ENCODE results near the gene KBTBD7.

The KBTBD7 gene

GRCh38 chr13:41193469-41193868, 900 bp downstream of the KBTBD7 start:
- Histone ChIP-seq H3K36me3 (ENCODE audit: control insufficient read depth, insufficient read depth, low read length) (no peaks in the 10 kb centered on the region), H3K23ac (ENCODE audit: low read length) (no peak overlapping the region), H3K4me1 (ENCODE audit: control insufficient read depth, low read depth, low read length) (peaks cover 5% of the 10 kb centered on the region), H3K79me2 (ENCODE audit: control insufficient read depth, insufficient read depth, low read length) (peaks cover 4% of the 10 kb centered on the region), H3K4me2 (ENCODE audit: low read length) (no peak overlapping the region), H3K27ac (ENCODE audit: low read depth, low read length) (no peak overlapping the region), H4K5ac (ENCODE audit: low read length) (no peak overlapping the region), H3K9ac (ENCODE audit: low read length) (no peak overlapping the region), H3K79me1 (ENCODE audit: low read length) (peaks cover 7% of the 10 kb centered on the region), H2BK5ac (ENCODE audit: low read length) (no peak overlapping the region), H3K56ac (ENCODE audit: low read length) (no peak overlapping the region), H4K8ac (ENCODE audit: low read depth, low read length) (no peak overlapping the region), H2AK5ac (ENCODE audit: low read length) (no peak overlapping the region), H3K4me3 (ENCODE audit: low read length) (no peak overlapping the region), H2BK120ac (ENCODE audit: low read depth, low read length) (no peak overlapping the region), H3K4ac (ENCODE audit: low read depth, low read length) (no peak overlapping the region), H3K18ac (ENCODE audit: low read length) (no peak overlapping the region), H2BK15ac (replicated peaks; ENCODE audit: low read depth) (no peak overlapping the region), H3K27me3 (ENCODE audit: insufficient read depth, low read length, poor library complexity) (no peaks in the 10 kb centered on the region)
- no peak for DNase-seq
- no CpG with 5 or more reads among the region's 18 CpGs for WGBS (ENCODE audit: extremely low coverage, insufficient coverage, low lambda C conversion rate)

GRCh38 chr13:41188584-41188983, 5.8 kb downstream of the KBTBD7 start:
- Histone ChIP-seq H3K9ac (ENCODE audit: low read length) (no peak overlapping the region), H4K5ac (ENCODE audit: low read length) (no peak overlapping the region), H3K18ac (ENCODE audit: low read length) (no peak overlapping the region), H2BK5ac (ENCODE audit: low read length) (no peak overlapping the region), H3K4ac (ENCODE audit: low read depth, low read length) (no peak overlapping the region), H3K36me3 (ENCODE audit: control insufficient read depth, insufficient read depth, low read length) (no peaks in the 10 kb centered on the region), H3K56ac (ENCODE audit: low read length) (no peak overlapping the region), H3K23ac (ENCODE audit: low read length) (no peak overlapping the region), H3K4me2 (ENCODE audit: low read length) (no peak overlapping the region), H3K27me3 (ENCODE audit: insufficient read depth, low read length, poor library complexity) (no peaks in the 10 kb centered on the region), H3K79me2 (ENCODE audit: control insufficient read depth, insufficient read depth, low read length) (peaks cover 4% of the 10 kb centered on the region), H3K4me1 (ENCODE audit: control insufficient read depth, low read depth, low read length) (peaks cover 5% of the 10 kb centered on the region), H3K79me1 (ENCODE audit: low read length) (peaks cover 7% of the 10 kb centered on the region), H2AK5ac (ENCODE audit: low read length) (no peak overlapping the region), H2BK120ac (ENCODE audit: low read depth, low read length) (no peak overlapping the region), H3K4me3 (ENCODE audit: low read length) (no peak overlapping the region), H2BK15ac (replicated peaks; ENCODE audit: low read depth) (no peak overlapping the region), H4K8ac (ENCODE audit: low read depth, low read length) (no peak overlapping the region), H3K27ac (ENCODE audit: low read depth, low read length) (no peak overlapping the region)
- WGBS (ENCODE audit: extremely low coverage, insufficient coverage, low lambda C conversion rate) = no CpG with 5 or more reads among the region's 6 CpGs
- DNase-seq = no peak

- no peak overlapping the region for H3K4ac ChIP-seq (ENCODE audit: low read depth, low read length)
- no peaks in the 10 kb centered on the region for H3K4me1 ChIP-seq (ENCODE audit: control insufficient read depth, low read depth, low read length)
- no peak overlapping the region for H4K5ac ChIP-seq (ENCODE audit: low read length)
- DNase-seq = no peak
- H2BK120ac ChIP-seq (ENCODE audit: low read depth, low read length) = no peak overlapping the region
- H3K18ac ChIP-seq (ENCODE audit: low read length) = no peak overlapping the region
- no peak overlapping the region for H3K4me2 ChIP-seq (ENCODE audit: low read length)
- no peak overlapping the region for H3K9ac ChIP-seq (ENCODE audit: low read length)
- no peaks in the 10 kb centered on the region for H3K79me2 ChIP-seq (ENCODE audit: control insufficient read depth, insufficient read depth, low read length)
- no peak overlapping the region for H3K27ac ChIP-seq (ENCODE audit: low read depth, low read length)
- no peak overlapping the region for H2BK15ac ChIP-seq (replicated peaks; ENCODE audit: low read depth)
- H3K56ac ChIP-seq (ENCODE audit: low read length) = no peak overlapping the region
- H3K23ac ChIP-seq (ENCODE audit: low read length) = no peak overlapping the region
- H2AK5ac ChIP-seq (ENCODE audit: low read length) = no peak overlapping the region
- no peaks in the 10 kb centered on the region for H3K27me3 ChIP-seq (ENCODE audit: insufficient read depth, low read length, poor library complexity)
- no peak overlapping the region for H2BK5ac ChIP-seq (ENCODE audit: low read length)
- no peaks in the 10 kb centered on the region for H3K79me1 ChIP-seq (ENCODE audit: low read length)
- no peak overlapping the region for H4K8ac ChIP-seq (ENCODE audit: low read depth, low read length)
- H3K36me3 ChIP-seq (ENCODE audit: control insufficient read depth, insufficient read depth, low read length) = no peaks in the 10 kb centered on the region
- WGBS (ENCODE audit: extremely low coverage, insufficient coverage, low lambda C conversion rate) = no CpG with 5 or more reads among the region's 3 CpGs
- no peak overlapping the region for H3K4me3 ChIP-seq (ENCODE audit: low read length)
Observed at GRCh38 chr13:41186481-41186880, 7.9 kb downstream of the KBTBD7 start.

- no peak overlapping the region for H3K9ac ChIP-seq (ENCODE audit: low read length)
- H3K4ac ChIP-seq (ENCODE audit: low read depth, low read length) = no peak overlapping the region
- no peak overlapping the region for H2BK120ac ChIP-seq (ENCODE audit: low read depth, low read length)
- H3K4me3 ChIP-seq (ENCODE audit: low read length) = no peak overlapping the region
- H3K36me3 ChIP-seq (ENCODE audit: control insufficient read depth, insufficient read depth, low read length) = no peaks in the 10 kb centered on the region
- H3K23ac ChIP-seq (ENCODE audit: low read length) = no peak overlapping the region
- no peak overlapping the region for H2BK5ac ChIP-seq (ENCODE audit: low read length)
- no peak overlapping the region for H3K27ac ChIP-seq (ENCODE audit: low read depth, low read length)
- no peak overlapping the region for H3K56ac ChIP-seq (ENCODE audit: low read length)
- H4K5ac ChIP-seq (ENCODE audit: low read length) = no peak overlapping the region
- no peak overlapping the region for H4K8ac ChIP-seq (ENCODE audit: low read depth, low read length)
- H2BK15ac ChIP-seq (replicated peaks; ENCODE audit: low read depth) = no peak overlapping the region
- no peaks in the 10 kb centered on the region for H3K4me1 ChIP-seq (ENCODE audit: control insufficient read depth, low read depth, low read length)
- no peak overlapping the region for H3K18ac ChIP-seq (ENCODE audit: low read length)
- H3K79me2 ChIP-seq (ENCODE audit: control insufficient read depth, insufficient read depth, low read length) = no peaks in the 10 kb centered on the region
- no peak overlapping the region for H3K4me2 ChIP-seq (ENCODE audit: low read length)
- H3K79me1 ChIP-seq (ENCODE audit: low read length) = no peaks in the 10 kb centered on the region
- no peak for DNase-seq
- no peak overlapping the region for H2AK5ac ChIP-seq (ENCODE audit: low read length)
- no peaks in the 10 kb centered on the region for H3K27me3 ChIP-seq (ENCODE audit: insufficient read depth, low read length, poor library complexity)
Observed at GRCh38 chr13:41182231-41182630, 12.1 kb downstream of the KBTBD7 start.

GRCh38 chr13:41179593-41180250, 14.6 kb downstream of the KBTBD7 start:
- no peak overlapping the region for H3K18ac ChIP-seq (ENCODE audit: low read length)
- H3K79me1 ChIP-seq (ENCODE audit: low read length) = no peaks in the 10 kb centered on the region
- H2BK120ac ChIP-seq (ENCODE audit: low read depth, low read length) = no peak overlapping the region
- no peak overlapping the region for H3K56ac ChIP-seq (ENCODE audit: low read length)
- no peaks in the 10 kb centered on the region for H3K4me1 ChIP-seq (ENCODE audit: control insufficient read depth, low read depth, low read length)
- H3K4me3 ChIP-seq (ENCODE audit: low read length) = no peak overlapping the region
- no peak overlapping the region for H4K8ac ChIP-seq (ENCODE audit: low read depth, low read length)
- no peak overlapping the region for H2BK5ac ChIP-seq (ENCODE audit: low read length)
- no peak overlapping the region for H2AK5ac ChIP-seq (ENCODE audit: low read length)
- H2BK15ac ChIP-seq (replicated peaks; ENCODE audit: low read depth) = no peak overlapping the region
- no peaks in the 10 kb centered on the region for H3K79me2 ChIP-seq (ENCODE audit: control insufficient read depth, insufficient read depth, low read length)
- H4K5ac ChIP-seq (ENCODE audit: low read length) = no peak overlapping the region
- no peaks in the 10 kb centered on the region for H3K27me3 ChIP-seq (ENCODE audit: insufficient read depth, low read length, poor library complexity)
- no peaks in the 10 kb centered on the region for H3K36me3 ChIP-seq (ENCODE audit: control insufficient read depth, insufficient read depth, low read length)
- WGBS (ENCODE audit: extremely low coverage, insufficient coverage, low lambda C conversion rate) = no CpG with 5 or more reads among the region's 4 CpGs
- H3K23ac ChIP-seq (ENCODE audit: low read length) = no peak overlapping the region
- H3K27ac ChIP-seq (ENCODE audit: low read depth, low read length) = no peak overlapping the region
- no peak overlapping the region for H3K9ac ChIP-seq (ENCODE audit: low read length)
- H3K4ac ChIP-seq (ENCODE audit: low read depth, low read length) = no peak overlapping the region
- H3K4me2 ChIP-seq (ENCODE audit: low read length) = no peak overlapping the region
- DNase-seq = no peak

GRCh38 chr13:41178040-41178439, 16.3 kb downstream of the KBTBD7 start:
- H3K4me3 ChIP-seq (ENCODE audit: low read length) = no peak overlapping the region
- H3K18ac ChIP-seq (ENCODE audit: low read length) = no peak overlapping the region
- H3K79me2 ChIP-seq (ENCODE audit: control insufficient read depth, insufficient read depth, low read length) = no peaks in the 10 kb centered on the region
- no peak overlapping the region for H2AK5ac ChIP-seq (ENCODE audit: low read length)
- no peaks in the 10 kb centered on the region for H3K36me3 ChIP-seq (ENCODE audit: control insufficient read depth, insufficient read depth, low read length)
- no peaks in the 10 kb centered on the region for H3K79me1 ChIP-seq (ENCODE audit: low read length)
- peak; percentile 46 for DNase-seq
- whole genome bisulfite sequencing (ENCODE audit: extremely low coverage, insufficient coverage, low lambda C conversion rate) = no CpG with 5 or more reads among the region's 7 CpGs
- no peaks in the 10 kb centered on the region for H3K4me1 ChIP-seq (ENCODE audit: control insufficient read depth, low read depth, low read length)
- H2BK5ac ChIP-seq (ENCODE audit: low read length) = no peak overlapping the region
- no peak overlapping the region for H2BK15ac ChIP-seq (replicated peaks; ENCODE audit: low read depth)
- no peak overlapping the region for H3K9ac ChIP-seq (ENCODE audit: low read length)
- no peaks in the 10 kb centered on the region for H3K27me3 ChIP-seq (ENCODE audit: insufficient read depth, low read length, poor library complexity)
- H3K56ac ChIP-seq (ENCODE audit: low read length) = no peak overlapping the region
- no peak overlapping the region for H2BK120ac ChIP-seq (ENCODE audit: low read depth, low read length)
- no peak overlapping the region for H4K8ac ChIP-seq (ENCODE audit: low read depth, low read length)
- no peak overlapping the region for H3K27ac ChIP-seq (ENCODE audit: low read depth, low read length)
- no peak overlapping the region for H3K4me2 ChIP-seq (ENCODE audit: low read length)
- H3K23ac ChIP-seq (ENCODE audit: low read length) = no peak overlapping the region
- no peak overlapping the region for H3K4ac ChIP-seq (ENCODE audit: low read depth, low read length)
- H4K5ac ChIP-seq (ENCODE audit: low read length) = no peak overlapping the region

All from mesendoderm (in vitro differentiated cells).